ENCODE results near the gene HES5.

HES5 gene

DNA sequence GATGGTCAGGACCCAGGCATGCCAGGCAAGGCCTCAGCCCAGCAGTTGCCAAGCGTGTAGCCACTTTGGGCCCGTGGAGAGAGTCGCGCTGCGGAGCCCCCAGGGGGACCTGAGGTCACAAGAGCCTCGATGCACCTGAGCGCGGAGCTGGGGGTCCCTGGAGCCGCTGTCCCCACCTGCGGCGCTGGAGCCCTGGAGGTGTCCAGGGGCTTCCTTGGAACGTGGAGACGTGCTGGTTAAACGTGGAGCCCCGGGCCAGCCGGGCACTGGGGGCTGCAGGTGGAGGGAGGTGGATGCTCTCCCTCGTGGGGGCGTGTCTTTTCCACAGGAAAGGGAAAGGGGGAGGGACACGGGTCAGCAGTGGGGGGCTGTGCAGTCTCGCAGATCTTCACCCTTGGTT, 50.9 kb downstream of the HES5 start:
- no peak for DNase-seq (ENCODE audit: low read depth, low spot score)

Measured in smooth muscle cell of the brain vasculature (primary cell).